Non-pigmented ciliary epithelial cell (primary cell): ENCODE results near the gene EXOC4.
A peak's percentile ranks its signal among the peaks of the same experiment; 100 is the strongest.

Source experiments
- DNase-seq: peaks from one replicate; pipeline ENCODE4 v3.0.0-alpha.2; 2010; ENCODE audit warnings: low read depth

Gene EXOC4

GRCh38 chr7:133573554-133574265 is 320.8 kb downstream of the EXOC4 start:
- DNase-seq: no peak

- DNase-seq: no peak
These were observed 323.0 kb downstream of the EXOC4 start for GRCh38 chr7:133575726-133576440.

- DNase-seq: no peak
These were observed 323.8 kb downstream of the EXOC4 start for GRCh38 chr7:133576612-133577168.

- DNase-seq: peak; percentile 64
These were observed 330.1 kb downstream of the EXOC4 start for GRCh38 chr7:133582766-133583523.

GRCh38 chr7:133583545-133584171 is 330.8 kb downstream of the EXOC4 start:
- no peak for DNase-seq

- DNase-seq: no peak
These were observed 332.2 kb downstream of the EXOC4 start for GRCh38 chr7:133584956-133585668.

- DNase-seq: no peak
These were observed 333.4 kb downstream of the EXOC4 start for GRCh38 chr7:133586253-133586652.

GRCh38 chr7:133587903-133588302 is 335.0 kb downstream of the EXOC4 start:
- DNase-seq: no peak

GRCh38 chr7:133590795-133591194 is 337.9 kb downstream of the EXOC4 start:
- DNase-seq: no peak

GRCh38 chr7:133591704-133592340 is 338.9 kb downstream of the EXOC4 start:
- no peak for DNase-seq

- DNase-seq: no peak
These were observed 340.7 kb downstream of the EXOC4 start for GRCh38 chr7:133593561-133593960.

- DNase-seq: no peak
These were observed 348.7 kb downstream of the EXOC4 start for GRCh38 chr7:133601617-133602016.

GRCh38 chr7:133602291-133602690 is 349.4 kb downstream of the EXOC4 start:
- DNase-seq: peak; percentile 26

GRCh38 chr7:133606991-133607390 is 354.1 kb downstream of the EXOC4 start:
- no peak for DNase-seq

GRCh38 chr7:133609806-133610205 is 356.9 kb downstream of the EXOC4 start:
- DNase-seq: no peak

GRCh38 chr7:133611955-133612354 is 359.1 kb downstream of the EXOC4 start:
- DNase-seq: no peak

GRCh38 chr7:133613250-133613790 is 360.4 kb downstream of the EXOC4 start:
- no peak for DNase-seq

- no peak for DNase-seq
These were observed 361.4 kb downstream of the EXOC4 start for GRCh38 chr7:133614251-133614650.

- DNase-seq: no peak
These were observed 366.1 kb downstream of the EXOC4 start for GRCh38 chr7:133618970-133619369.

- DNase-seq: no peak
These were observed 366.6 kb downstream of the EXOC4 start for GRCh38 chr7:133619491-133619890.

- DNase-seq: no peak
These were observed 370.8 kb downstream of the EXOC4 start for GRCh38 chr7:133623721-133624120.
